Activated T-cell treated with anti-CD3 and anti-CD28 coated beads for 24 hours (primary cell): Measurements from ENCODE around the gene TMEM165.

Experiments used
- DNase-seq: peaks from one replicate; pipeline ENCODE4 v3.0.0-alpha.2; 2020; ENCODE audit warnings: low read depth

The TMEM165 gene

DNA sequence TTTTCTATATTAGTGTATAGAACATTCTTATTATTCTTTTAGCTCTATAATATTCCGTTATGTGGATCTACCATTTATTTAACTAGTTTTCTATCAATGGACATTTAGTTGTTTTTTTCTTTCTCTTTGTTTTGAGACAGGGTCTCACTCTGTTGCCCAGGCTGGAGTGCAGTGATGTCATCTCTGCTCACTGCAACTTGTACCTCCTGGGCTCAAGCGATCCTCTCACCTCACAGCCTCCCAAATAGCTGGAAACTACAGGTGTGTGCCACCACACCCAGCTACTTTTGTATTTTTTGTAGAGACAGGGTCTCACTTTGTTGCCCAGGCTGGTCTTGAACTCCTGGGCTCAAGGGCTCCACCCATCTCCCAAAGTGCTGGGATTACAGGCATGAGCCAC, 10.8 kb downstream of the TMEM165 start:
- DNase-seq, result no peak

DNA sequence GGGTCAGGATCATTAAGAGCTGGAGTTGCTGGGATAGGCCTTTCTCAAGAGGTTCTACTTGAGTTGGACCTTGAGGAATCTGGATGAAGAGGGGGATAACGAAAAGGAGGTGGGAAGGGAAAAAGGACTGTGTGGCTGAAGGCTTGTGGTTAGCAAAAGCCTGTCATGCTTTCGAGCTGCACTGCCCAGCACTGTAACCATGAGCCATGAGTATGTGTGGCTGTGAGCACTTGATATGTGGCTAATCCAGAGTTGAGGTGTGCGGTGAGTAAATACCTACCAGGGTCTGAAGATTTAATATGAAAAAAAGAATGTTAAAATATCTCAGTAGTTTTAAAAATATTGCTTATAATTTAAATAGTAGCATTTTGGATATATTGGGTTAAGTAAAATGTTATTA, 11.4 kb downstream of the TMEM165 start:
- no peak for DNase-seq

DNA sequence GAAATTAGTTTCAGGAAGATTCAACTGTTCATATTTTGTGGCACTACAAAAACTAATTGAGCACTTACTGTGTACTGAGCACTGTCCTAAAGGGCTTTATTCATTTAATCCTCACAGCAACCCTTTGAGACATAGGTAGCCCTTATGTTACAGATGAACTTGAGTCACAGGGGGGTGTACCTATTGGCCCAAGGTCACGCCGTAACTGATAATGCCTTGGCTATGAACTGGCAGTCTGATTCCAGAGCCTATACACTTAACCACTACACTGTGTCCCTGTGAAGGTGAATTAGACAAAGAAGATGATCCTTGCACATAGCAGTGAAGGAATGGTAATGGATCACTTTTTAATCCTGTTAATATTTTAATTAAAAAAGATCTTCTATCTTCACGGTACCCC, 12.0 kb downstream of the TMEM165 start:
- no peak for DNase-seq

DNA sequence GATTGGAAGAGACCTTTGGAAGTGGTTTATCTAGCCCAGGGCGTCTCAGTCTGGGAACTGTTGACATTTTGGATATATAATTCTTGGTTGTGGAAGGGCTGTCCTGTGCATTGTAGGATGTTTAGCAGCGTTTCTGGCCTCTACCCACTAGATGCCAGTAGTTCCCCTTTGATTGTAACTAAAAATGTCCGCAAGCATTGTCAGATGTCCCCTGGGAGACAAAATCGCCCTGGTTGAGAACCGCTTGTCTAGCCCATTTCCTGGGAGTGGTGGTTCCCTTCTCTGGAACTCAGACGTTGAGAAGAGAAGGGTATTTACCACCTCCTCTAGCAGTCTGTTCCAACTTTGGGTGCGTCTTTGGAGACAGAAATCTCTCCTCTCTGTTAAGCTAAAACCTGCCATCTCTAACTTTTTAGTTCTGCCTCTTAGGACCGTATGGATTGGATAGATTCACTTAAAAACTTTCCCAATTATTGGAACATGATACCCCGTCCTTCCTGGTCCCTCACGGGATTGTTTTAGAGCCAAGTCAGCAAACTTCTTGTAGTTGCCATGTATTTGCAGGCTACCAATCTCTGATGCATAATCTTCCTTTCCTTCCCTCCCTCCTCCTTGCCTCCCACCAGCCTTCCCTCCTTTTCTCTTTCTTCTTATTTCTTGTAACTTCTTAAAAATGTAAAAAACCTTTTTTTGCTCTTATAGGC, 13.9 kb downstream of the TMEM165 start:
- no peak for DNase-seq

DNA sequence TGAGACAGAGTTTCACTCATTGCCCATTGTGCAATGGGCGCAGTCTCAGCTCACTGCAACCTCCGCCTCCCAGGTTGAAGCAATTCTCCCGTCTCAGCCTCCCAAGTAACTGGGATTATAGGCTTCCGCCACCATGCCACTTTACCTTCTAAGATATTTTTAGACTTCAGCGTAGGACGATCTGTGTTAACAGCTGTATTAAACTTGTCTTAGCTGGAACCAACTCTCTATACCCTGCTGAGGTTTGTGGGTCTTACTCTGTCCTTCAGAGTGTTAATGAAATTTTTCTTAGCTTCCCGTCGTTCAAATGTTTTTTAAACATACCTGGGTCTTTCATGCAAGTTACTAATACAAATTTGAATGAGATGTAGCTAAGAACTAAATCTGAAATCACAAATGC, 14.7 kb downstream of the TMEM165 start:
- no peak for DNase-seq

- no peak for DNase-seq
These were observed 15.9 kb downstream of the TMEM165 start for GRCh38 chr4:55411621-55412020.

GRCh38 chr4:55416176-55416575, 20.4 kb downstream of the TMEM165 start:
- no peak for DNase-seq

- no peak for DNase-seq
These were observed 29.0 kb downstream of the TMEM165 start for GRCh38 chr4:55424791-55425190.

GRCh38 chr4:55431710-55432336, 36.1 kb downstream of the TMEM165 start:
- DNase-seq, result no peak

DNA sequence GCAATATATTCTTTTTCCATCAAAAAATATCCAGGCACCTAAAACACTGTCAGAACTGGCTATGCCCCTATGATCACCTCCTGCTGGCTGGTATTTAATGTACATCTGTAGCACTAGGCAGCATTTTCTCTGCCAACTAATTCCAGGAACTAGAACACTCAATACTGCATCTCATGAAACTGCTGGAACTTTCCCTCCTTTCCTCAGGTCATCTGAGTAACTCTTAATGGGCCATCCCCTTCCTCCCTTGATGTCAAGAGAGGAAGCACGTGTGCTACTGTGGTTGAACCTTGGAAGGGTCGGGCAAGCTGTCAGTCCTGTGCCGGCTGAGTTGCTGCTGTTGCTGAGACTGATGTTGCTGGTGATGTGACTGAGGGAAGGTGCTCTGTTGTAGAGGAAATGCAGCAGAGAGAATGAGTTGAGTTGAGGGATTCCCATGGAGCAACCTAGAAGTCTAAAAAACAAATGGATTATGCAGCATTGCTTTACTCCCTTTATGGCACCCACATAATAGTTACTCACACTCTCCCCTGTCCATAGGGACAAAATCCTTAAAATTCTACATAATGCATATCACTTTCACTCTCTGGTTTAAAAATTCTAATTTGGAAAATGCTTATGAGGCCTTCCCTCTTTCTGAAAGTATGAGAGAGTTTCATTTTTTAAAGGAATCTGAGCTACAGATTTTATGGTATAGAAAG, 39.5 kb downstream of the TMEM165 start:
- peak; percentile 3 for DNase-seq

DNA sequence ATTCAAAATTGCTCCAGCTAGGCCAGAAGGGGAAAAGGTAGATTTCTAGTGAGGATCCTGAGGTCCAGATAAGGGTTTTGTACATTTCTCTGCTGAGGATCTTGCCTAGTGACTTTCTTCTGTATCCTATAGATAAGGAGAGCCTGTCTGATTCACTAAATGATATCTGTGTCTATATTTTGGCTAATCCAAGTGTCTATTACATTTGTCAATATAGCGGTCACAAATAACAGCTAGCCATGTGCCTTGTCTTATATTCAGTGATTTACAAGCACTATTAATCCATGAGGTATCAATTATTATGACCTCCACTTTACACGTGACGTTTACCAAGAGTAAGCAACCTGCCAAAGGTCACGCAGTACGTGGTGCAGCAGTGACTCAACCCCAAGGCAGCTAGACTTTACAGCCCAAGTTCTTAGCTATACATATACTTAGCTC, 41.6 kb downstream of the TMEM165 start:
- no peak for DNase-seq

DNA sequence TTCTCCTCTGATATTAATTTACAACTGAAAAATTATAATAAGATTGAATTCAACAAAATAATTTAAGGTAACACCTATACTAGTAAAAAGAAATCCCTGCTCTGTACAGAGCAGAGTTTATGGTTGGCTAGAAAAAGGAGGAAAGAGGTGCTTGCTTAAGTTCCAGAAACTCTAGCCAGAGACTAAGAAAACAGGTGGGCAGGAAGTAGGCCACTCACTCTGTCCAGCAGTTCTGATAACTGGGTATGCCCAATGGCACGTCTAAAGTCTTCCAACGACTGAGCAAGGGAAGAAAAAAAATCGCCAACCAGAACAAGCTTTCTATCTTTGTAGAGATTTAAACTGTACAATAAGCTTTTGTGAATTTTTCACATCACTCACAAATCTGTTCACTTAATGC, 42.1 kb downstream of the TMEM165 start:
- DNase-seq, result no peak

DNA sequence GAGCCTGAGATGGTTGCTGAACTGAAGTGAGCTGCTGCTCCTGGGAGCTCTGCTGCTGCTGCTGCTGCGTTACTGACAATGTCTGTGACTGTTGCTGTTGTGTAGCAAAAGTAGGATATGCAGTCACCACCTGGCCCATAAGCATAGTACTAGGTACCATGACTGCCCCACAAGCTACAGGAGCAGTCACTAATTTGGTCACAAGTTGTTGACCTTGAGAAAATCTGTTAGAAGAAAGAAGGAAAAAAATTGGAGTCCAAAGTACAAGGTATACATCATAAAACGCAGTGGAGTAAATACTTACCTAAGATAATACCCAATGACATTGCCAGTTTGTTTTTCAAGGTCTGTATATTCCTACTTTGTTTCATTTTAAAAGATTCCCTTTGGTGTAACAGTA, 42.6 kb downstream of the TMEM165 start:
- no peak for DNase-seq

GRCh38 chr4:55439023-55439422, 43.3 kb downstream of the TMEM165 start:
- no peak for DNase-seq

- no peak for DNase-seq
These were observed 45.0 kb downstream of the TMEM165 start for GRCh38 chr4:55440786-55441185.

DNA sequence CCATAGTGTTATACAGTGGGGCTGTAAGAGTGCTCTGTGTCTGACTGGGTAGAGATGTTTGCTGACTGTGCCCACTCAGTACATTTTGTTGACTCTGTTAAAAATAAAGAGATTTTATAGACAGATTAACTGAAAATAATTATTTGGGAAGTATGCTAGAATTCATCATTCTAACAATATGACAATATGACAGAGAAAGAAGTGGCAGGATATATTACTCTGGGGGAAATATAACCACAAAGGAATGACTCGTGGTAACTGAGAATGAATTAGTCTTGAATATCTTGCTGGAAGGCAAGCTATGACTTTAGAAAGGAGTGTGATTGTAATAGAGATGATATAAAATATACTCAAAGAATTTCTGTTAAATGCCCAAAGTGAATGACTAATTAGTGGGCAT, 46.8 kb downstream of the TMEM165 start:
- DNase-seq, result no peak

- no peak for DNase-seq
These were observed 49.1 kb downstream of the TMEM165 start for GRCh38 chr4:55444827-55445226.

- no peak for DNase-seq
These were observed 50.3 kb downstream of the TMEM165 start for GRCh38 chr4:55445921-55446577.

DNA sequence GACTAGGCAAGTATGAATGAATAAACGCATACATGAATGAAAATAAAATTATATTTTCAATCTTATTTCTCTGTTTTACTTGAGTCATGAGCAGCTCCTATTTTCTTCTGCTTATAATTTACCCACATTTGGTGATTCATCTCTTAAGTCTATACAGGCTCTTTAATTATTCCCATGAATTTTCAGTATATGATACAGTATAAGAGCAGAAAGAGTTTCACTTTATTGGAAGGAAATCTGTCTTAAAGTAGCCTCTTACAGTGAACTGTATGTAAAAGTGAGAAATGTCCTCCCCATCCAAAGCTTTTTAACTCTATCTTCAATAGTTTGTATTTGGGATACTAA, 50.8 kb downstream of the TMEM165 start:
- DNase-seq, result no peak

- no peak for DNase-seq
These were observed 51.5 kb downstream of the TMEM165 start for GRCh38 chr4:55447108-55447708.

GRCh38 chr4:55447831-55448230, 52.1 kb downstream of the TMEM165 start:
- no peak for DNase-seq

GRCh38 chr4:55450566-55450965, 54.8 kb downstream of the TMEM165 start:
- DNase-seq, result no peak

DNA sequence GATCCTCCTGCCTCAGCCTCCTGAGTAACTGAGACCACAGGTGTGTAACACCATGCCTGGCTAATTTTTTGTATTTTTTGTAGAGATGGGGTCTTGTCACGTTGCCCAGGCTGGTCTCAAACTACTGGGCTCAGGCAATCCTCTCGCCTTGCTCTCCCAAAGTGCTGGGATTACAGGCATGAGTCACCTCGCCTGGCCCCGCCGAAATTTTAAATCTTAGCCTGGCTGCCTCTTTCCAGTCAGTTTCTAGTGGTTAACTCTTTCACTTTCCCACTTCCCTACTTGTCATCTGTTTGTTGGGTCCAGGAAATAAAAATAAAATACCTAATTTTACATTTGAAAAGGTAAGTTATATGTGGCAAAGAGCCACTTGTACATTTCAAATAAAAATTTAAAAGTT, 62.4 kb downstream of the TMEM165 start:
- DNase-seq, result no peak
